Right atrium auricular region (tissue), 2 donors: ENCODE data around the gene SDC3. TPM values are rescaled to one million over a fixed set of nuclear protein-coding genes. Genes with fewer than 3 reads are reported as not detected.

ENCODE experiments used
- DNase-seq: peaks from one replicate; pipeline ENCODE4 v3.0.0-alpha.2; 2019; ENCODE audit warnings: low spot score
- H3K27ac ChIP-seq, 2 donors: fragments of 200-600 bp; sonication (generic); 1 replicate in 1 of 2; 2 replicates in 1 of 2; pipeline ENCODE4 v1.5.1; 2016 to 2019
- H3K27me3 ChIP-seq, 2 donors: fragments of 200-600 bp; sonication (generic); one replicate each; pipeline versions ENCODE4 v1.5.1 to v1.6.0; 2017 to 2019
- H3K36me3 ChIP-seq: fragments of 200-600 bp; sonication (generic); one replicate; pipeline ENCODE4 v1.5.1; 2016
- H3K4me1 ChIP-seq, 2 donors: fragments of 200-600 bp; sonication (generic); one replicate each; pipeline versions ENCODE4 v1.5.1 to v1.6.0; 2017 to 2019
- H3K4me3 ChIP-seq, 2 donors: fragments of 200-600 bp; sonication (generic); 1 replicate in 1 of 2; 2 replicates in 1 of 2; pipeline ENCODE4 v1.5.1; 2017 to 2019; ENCODE audit warnings: mild to moderate bottlenecking in 1 of 2, moderate library complexity in 1 of 2
- H3K9me3 ChIP-seq, 2 donors: fragments of 200-600 bp; sonication (generic); one replicate each; pipeline ENCODE4 v1.5.1; 2019
- total RNA-seq, 2 donors: library from RNA; depleted of rRNA; stranded (reverse); fragments of >200 nt; gene quantifications; one replicate each; pipeline ENCODE4 v1.1.0, GENCODE V29; 2016
- TF ChIP-seq, protein P1 (sequence below), 2 donors: fragments of 200-600 bp; sonication (generic); IDR thresholded peaks; one replicate each; pipeline ENCODE4 v1.5.1; 2019; ENCODE audit warnings: antibody characterized with exemption in 2 of 2

SDC3 gene
- total RNA-seq, 2 donors from 2014 or later, result 15.9 to 43.8 TPM

- Histone ChIP-seq H3K36me3 (peaks cover 32% of the 10 kb centered on the region), H3K4me1 (peaks cover 0 to 25% of the 10 kb centered on the region in 2 donors), H3K4me3 (no peak overlapping the region), H3K27ac (peak overlapping the region in 1 of 2 donors; percentile 49), H3K9me3 (peaks cover 0 to 13% of the 10 kb centered on the region in 2 donors), H3K27me3 (no peaks in the 10 kb centered on the region)
- DNase-seq, result no peak
- TF ChIP-seq, protein P1, sequence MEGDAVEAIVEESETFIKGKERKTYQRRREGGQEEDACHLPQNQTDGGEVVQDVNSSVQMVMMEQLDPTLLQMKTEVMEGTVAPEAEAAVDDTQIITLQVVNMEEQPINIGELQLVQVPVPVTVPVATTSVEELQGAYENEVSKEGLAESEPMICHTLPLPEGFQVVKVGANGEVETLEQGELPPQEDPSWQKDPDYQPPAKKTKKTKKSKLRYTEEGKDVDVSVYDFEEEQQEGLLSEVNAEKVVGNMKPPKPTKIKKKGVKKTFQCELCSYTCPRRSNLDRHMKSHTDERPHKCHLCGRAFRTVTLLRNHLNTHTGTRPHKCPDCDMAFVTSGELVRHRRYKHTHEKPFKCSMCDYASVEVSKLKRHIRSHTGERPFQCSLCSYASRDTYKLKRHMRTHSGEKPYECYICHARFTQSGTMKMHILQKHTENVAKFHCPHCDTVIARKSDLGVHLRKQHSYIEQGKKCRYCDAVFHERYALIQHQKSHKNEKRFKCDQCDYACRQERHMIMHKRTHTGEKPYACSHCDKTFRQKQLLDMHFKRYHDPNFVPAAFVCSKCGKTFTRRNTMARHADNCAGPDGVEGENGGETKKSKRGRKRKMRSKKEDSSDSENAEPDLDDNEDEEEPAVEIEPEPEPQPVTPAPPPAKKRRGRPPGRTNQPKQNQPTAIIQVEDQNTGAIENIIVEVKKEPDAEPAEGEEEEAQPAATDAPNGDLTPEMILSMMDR (IDR thresholded peaks at IDR 0.05), result peak in 1 of 2 donors; percentile 13
Measured at GRCh38 chr1:30876451-30877204, 31.9 kb downstream of the SDC3 start.

DNA sequence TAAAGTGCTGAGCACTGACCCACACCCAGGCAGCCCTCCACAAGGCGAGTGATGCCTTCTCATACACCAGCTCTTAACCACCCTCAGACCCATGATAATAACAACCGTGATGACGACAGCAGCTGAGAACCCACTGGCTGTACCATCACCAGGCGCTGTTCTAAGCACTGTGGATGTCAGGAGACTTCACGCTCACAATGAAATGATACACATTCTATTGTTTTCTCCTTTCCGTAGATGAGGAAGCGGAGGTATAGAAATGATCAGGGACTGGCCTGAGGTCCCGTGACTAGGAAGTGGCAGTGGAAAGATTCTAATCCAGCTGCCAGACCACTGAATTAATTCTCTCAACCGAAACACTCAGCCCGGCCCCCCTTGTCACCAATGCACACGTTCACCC is 32.6 kb downstream of the SDC3 start:
- Histone ChIP-seq H3K27ac (no peak overlapping the region), H3K9me3 (peaks cover 0 to 13% of the 10 kb centered on the region in 2 donors), H3K4me3 (no peak overlapping the region), H3K36me3 (peaks cover 32% of the 10 kb centered on the region), H3K27me3 (no peaks in the 10 kb centered on the region), H3K4me1 (peaks cover 0 to 25% of the 10 kb centered on the region in 2 donors)
- no peak for DNase-seq
- TF ChIP-seq, protein P1 (IDR thresholded peaks at IDR 0.05), result no peak

DNA sequence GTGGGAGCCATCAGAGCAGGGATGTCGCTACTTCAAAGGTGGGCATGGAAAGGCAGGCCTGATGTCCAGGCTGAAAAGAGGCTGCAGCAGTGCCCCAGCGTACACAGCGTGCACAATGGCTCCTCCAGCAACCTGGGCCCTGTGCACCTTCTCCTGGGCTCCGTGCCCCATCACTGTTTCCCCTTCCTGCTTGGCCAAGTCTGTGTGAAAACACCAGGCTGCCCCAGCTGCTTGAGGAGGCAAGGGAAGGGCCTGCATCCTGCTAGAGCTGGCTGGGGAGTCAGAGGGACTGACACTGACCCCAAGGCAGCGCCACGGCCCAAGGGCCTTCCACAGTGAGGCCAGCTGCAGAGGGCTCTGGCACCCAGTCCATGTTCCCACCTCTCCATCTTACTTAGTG is 33.4 kb downstream of the SDC3 start:
- H3K4me3 ChIP-seq, result no peak overlapping the region
- H3K27me3 ChIP-seq, result no peaks in the 10 kb centered on the region
- H3K9me3 ChIP-seq, result peaks cover 0 to 13% of the 10 kb centered on the region in 2 donors
- peaks cover 32% of the 10 kb centered on the region for H3K36me3 ChIP-seq
- no peak overlapping the region for H3K27ac ChIP-seq
- peaks cover 0 to 25% of the 10 kb centered on the region in 2 donors for H3K4me1 ChIP-seq
- no peak for DNase-seq
- TF ChIP-seq, protein P1 (IDR thresholded peaks at IDR 0.05), result no peak

DNA sequence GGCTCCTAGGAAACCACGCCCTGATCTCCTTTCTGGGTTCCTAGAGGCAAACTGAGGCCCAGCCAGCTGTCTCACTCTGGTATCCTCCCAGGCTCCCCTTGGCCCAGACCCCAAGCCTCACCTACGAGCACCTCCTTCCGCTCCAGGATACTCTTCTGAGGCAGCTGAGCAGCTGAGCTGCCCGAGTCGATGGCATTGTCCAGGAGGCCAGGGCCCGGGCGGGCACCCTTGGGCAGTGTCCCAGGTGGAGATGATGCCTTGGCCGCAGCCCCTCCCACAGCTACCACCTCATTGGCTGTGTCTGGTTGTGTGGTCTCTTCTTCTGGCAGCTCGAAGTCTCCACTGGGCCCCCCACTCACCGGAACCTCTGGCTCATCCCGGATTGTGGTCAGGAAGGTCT is 34.4 kb downstream of the SDC3 start:
- TF ChIP-seq, protein P1 (IDR thresholded peaks at IDR 0.05), result no peak
- Histone ChIP-seq H3K4me1 (peaks cover 0 to 25% of the 10 kb centered on the region in 2 donors), H3K27ac (no peak overlapping the region), H3K27me3 (no peaks in the 10 kb centered on the region), H3K36me3 (peaks cover 32% of the 10 kb centered on the region), H3K4me3 (no peak overlapping the region), H3K9me3 (peaks cover 0 to 13% of the 10 kb centered on the region in 2 donors)
- no peak for DNase-seq

- Histone ChIP-seq H3K36me3 (peaks cover 32% of the 10 kb centered on the region), H3K4me1 (peaks cover 0 to 18% of the 10 kb centered on the region in 2 donors), H3K27ac (no peak overlapping the region), H3K4me3 (no peak overlapping the region), H3K27me3 (no peaks in the 10 kb centered on the region), H3K9me3 (peaks cover 0 to 13% of the 10 kb centered on the region in 2 donors)
- DNase-seq, result no peak
- TF ChIP-seq, protein P1 (IDR thresholded peaks at IDR 0.05), result no peak
Measured at GRCh38 chr1:30872948-30873263, 35.7 kb downstream of the SDC3 start.
